HCT116 (cell line): ENCODE data around the gene GPHN. TPM values are rescaled to one million over a fixed set of nuclear protein-coding genes. Genes with fewer than 3 reads are reported as not detected.

Experiments used
- ATAC-seq: fragments of 200-7000 bp; cut with Tn5 transposase; 2 replicates; pipeline ENCODE4 v1.9.1; 2020; ENCODE audit warnings: mild to moderate bottlenecking, moderate library complexity
- BruUV-seq: library from RNA; stranded (reverse); fragments of 400-500 nt; replicated peaks from 2 replicates; lab custom pipeline; 2021; lab: Mats Ljungman, UMichigan
- CTCF ChIA-PET: fragments of 300-600 bp; sonication (Branson Sonifier 250); formaldehyde crosslinking; loops from one replicate; lab custom pipeline; 2021; ENCODE audit warnings: antibody characterized with exemption; lab: Charles Lee
- POLR2A ChIA-PET: fragments of 300-600, 350-600 bp; sonication (Branson Sonifier 250); formaldehyde crosslinking; loops from one replicate; lab custom pipeline; 2021; ENCODE audit warnings: antibody characterized with exemption; lab: Charles Lee
- RAD21 ChIA-PET, 2 experiments: fragments of 300-600 bp; sonication (Branson Sonifier 250); formaldehyde crosslinking; loops; one replicate each; lab custom pipeline; 2023; ENCODE audit warnings: low total read pairs in 2 of 2; ENCODE audit not compliant: uncharacterized antibody in 2 of 2, unreplicated experiment in 2 of 2, low non-redundant PET in 1 of 2; lab: Charles Lee
- DNase-seq: peaks from one replicate; pipeline ENCODE4 v3.0.0-alpha.2; 2010; ENCODE audit warnings: low read depth, low spot score
- H2AFZ ChIP-seq: fragments of 200-600 bp; shearing (Covaris generic), sonication (generic); 2 replicates; pipeline ENCODE4 v1.6.1; 2017; ENCODE audit warnings: low read depth, mixed run types, mixed read lengths, antibody characterized with exemption, low read length; ENCODE audit not compliant: poor library complexity, severe bottlenecking
- H3K27ac ChIP-seq: 2 replicates; pipeline ENCODE4 v1.5.1; 2012; ENCODE audit warnings: low read depth, low read length
- H3K27me3 ChIP-seq: fragments of 200-600 bp; sonication (generic); 2 replicates; pipeline ENCODE4 v1.6.1; 2016; ENCODE audit warnings: mixed run types, low read length, mixed read lengths; ENCODE audit not compliant: insufficient read depth
- H3K36me3 ChIP-seq, 2 experiments: fragments of 200-500 bp in 1 of 2; fragments of 200-600 bp in 1 of 2; sonication (Bioruptor generic) in 1 of 2; sonication (generic) in 1 of 2; 2 replicates each; pipeline versions ENCODE4 v1.5.1 to v1.6.1; 2014 to 2016; ENCODE audit warnings: low read length in 2 of 2, inconsistent platforms in 1 of 2, mixed read lengths in 1 of 2, mixed run types in 1 of 2; ENCODE audit not compliant: insufficient read depth in 2 of 2, control insufficient read depth in 1 of 2
- H3K4me1 ChIP-seq, 2 experiments: fragments of 200-600 bp in 1 of 2; sonication (generic) in 1 of 2; 2 replicates each; pipeline versions ENCODE4 v1.5.1 to v1.6.1; 2012 to 2017; ENCODE audit warnings: low read length in 2 of 2, inconsistent platforms in 1 of 2, mild to moderate bottlenecking in 1 of 2, mixed read lengths in 1 of 2, mixed run types in 1 of 2, moderate library complexity in 1 of 2; ENCODE audit not compliant: insufficient read depth in 2 of 2, control insufficient read depth in 1 of 2
- H3K4me2 ChIP-seq: fragments of 200-600 bp; sonication (generic); 2 replicates; pipeline ENCODE4 v1.6.1; 2017; ENCODE audit warnings: mixed run types, low read length, mixed read lengths
- H3K4me3 ChIP-seq, 2 experiments: fragments of 200-600 bp in 1 of 2; sonication (generic) in 1 of 2; replicated peaks in 1 of 2; 2 replicates each; pipeline ENCODE4 v1.5.1; 2011 to 2016; ENCODE audit warnings: low read length in 2 of 2, control low read depth in 1 of 2, low read depth in 1 of 2, mild to moderate bottlenecking in 1 of 2, mixed read lengths in 1 of 2, mixed run types in 1 of 2
- H3K79me2 ChIP-seq: fragments of 200-600 bp; sonication (generic); 2 replicates; pipeline ENCODE4 v1.6.1; 2017; ENCODE audit warnings: mild to moderate bottlenecking, mixed run types, low read length, moderate library complexity, mixed read lengths; ENCODE audit not compliant: insufficient read depth
- H3K9ac ChIP-seq: fragments of 200-600 bp; sonication (generic); 2 replicates; pipeline ENCODE4 v1.6.1; 2016; ENCODE audit warnings: low read length, mixed read lengths
- H3K9me2 ChIP-seq: fragments of 200-600 bp; sonication (generic), shearing (Covaris generic); 2 replicates; pipeline ENCODE4 v1.6.1; 2017; ENCODE audit warnings: mixed run types, mild to moderate bottlenecking, moderate library complexity; ENCODE audit not compliant: insufficient read depth
- H3K9me3 ChIP-seq, 2 experiments: fragments of 200-500 bp in 1 of 2; fragments of 200-600 bp in 1 of 2; sonication (Bioruptor generic) in 1 of 2; sonication (generic) in 1 of 2; 2 replicates each; pipeline ENCODE4 v1.6.1; 2014 to 2017; ENCODE audit warnings: low read length in 2 of 2, mixed read lengths in 2 of 2, inconsistent platforms in 1 of 2, low read depth in 1 of 2, mild to moderate bottlenecking in 1 of 2, mixed run types in 1 of 2, moderate library complexity in 1 of 2; ENCODE audit not compliant: control insufficient read depth in 1 of 2, insufficient read depth in 1 of 2
- H4K20me1 ChIP-seq: fragments of 200-600 bp; sonication (generic), shearing (Covaris generic); 2 replicates; pipeline ENCODE4 v1.6.1; 2017; ENCODE audit warnings: mixed run types, mild to moderate bottlenecking, moderate library complexity; ENCODE audit not compliant: insufficient read depth
- CEBPB ChIP-seq: IDR thresholded peaks from 2 replicates; pipeline ENCODE4 v1.6.1; 2012; ENCODE audit warnings: low read depth
- CTCF ChIP-seq, 3 experiments: fragments of 200-600 bp in 1 of 3; sonication (generic) in 1 of 3; IDR thresholded peaks in 2 of 3; conservative IDR thresholded peaks in 1 of 3; 2 replicates each; pipeline ENCODE4 v1.5.1; 2012 to 2017; ENCODE audit warnings: low read depth in 2 of 3, low read length in 2 of 3, antibody characterized with exemption in 1 of 3, borderline replicate concordance in 1 of 3, control low read depth in 1 of 3, mild to moderate bottlenecking in 1 of 3, mixed read lengths in 1 of 3, mixed run types in 1 of 3, moderate library complexity in 1 of 3; ENCODE audit not compliant: insufficient read depth in 1 of 3
- EZH2phosphoT487 ChIP-seq: fragments of 200-600 bp; IDR thresholded peaks from 2 replicates; pipeline ENCODE4 v1.6.1; 2018; ENCODE audit warnings: antibody characterized with exemption, borderline replicate concordance
- JUND ChIP-seq: IDR thresholded peaks from 2 replicates; pipeline ENCODE4 v1.6.1; 2012
- POLR2A ChIP-seq: IDR thresholded peaks from 2 replicates; pipeline ENCODE4 v1.7.0; 2011; ENCODE audit warnings: borderline replicate concordance; ENCODE audit not compliant: insufficient read depth, insufficient read length; ENCODE audit errors: extremely low read depth
- RAD21 ChIP-seq: IDR thresholded peaks from 2 replicates; pipeline ENCODE4 v1.6.1; 2012; ENCODE audit warnings: low read depth, mild to moderate bottlenecking
- SP1 ChIP-seq: IDR thresholded peaks from 2 replicates; pipeline ENCODE4 v1.6.1; 2012; ENCODE audit warnings: low read depth
- SRF ChIP-seq: IDR thresholded peaks from 2 replicates; pipeline ENCODE4 v1.6.1; 2012; ENCODE audit warnings: low read depth
- intact Hi-C: fragments of 100-400 bp; cut with micrococcal nuclease; formaldehyde crosslinking; loops from 2 replicates; pipeline ENCODE4 v1.10.0; 2022
- total RNA-seq: library from RNA; stranded (reverse); gene quantifications from one replicate; pipeline ENCODE4 v1.2.1, GENCODE V29; 2021; ENCODE audit not compliant: unreplicated experiment
- TF ChIP-seq, protein P1 (sequence below): IDR thresholded peaks from 2 replicates; pipeline ENCODE4 v1.6.1; 2011; ENCODE audit warnings: mild to moderate bottlenecking, low read length, moderate library complexity; ENCODE audit not compliant: insufficient replicate concordance; ENCODE audit errors: extremely low read depth

GPHN gene
- total RNA-seq, 1 experiment from 2014 or later: 43.8 TPM

DNA sequence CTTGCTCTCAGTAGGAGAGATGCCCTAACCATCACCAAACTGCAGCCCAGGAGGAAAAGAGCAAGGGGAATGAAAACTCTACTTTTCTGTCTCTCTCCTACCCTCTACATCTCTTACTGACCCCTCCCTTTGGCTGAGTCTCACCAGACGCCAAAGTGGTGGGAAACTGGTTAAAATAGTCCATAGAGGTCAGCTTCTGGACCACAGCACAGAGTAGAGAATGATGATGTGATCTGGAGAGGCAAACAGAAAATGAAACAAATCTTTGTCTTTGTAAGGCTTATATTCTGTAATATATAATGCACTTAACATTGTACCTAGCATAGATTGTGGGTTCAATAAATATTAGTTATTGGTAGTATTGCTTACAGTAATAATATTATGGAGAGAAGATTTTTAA is 600.3 kb downstream of the GPHN start:
- H3K4me2 ChIP-seq: no peak overlapping the region
- intact Hi-C loops: no loop called here
- TF ChIP-seq SP1: no peak
- TF ChIP-seq EZH2phosphoT487: no peak
- TF ChIP-seq, all 23 proteins: peak for 0
- DNase-seq (no peak), ATAC-seq (no peak)
- no peaks in the 10 kb centered on the region; a peak in 1 of 4 replicates for H3K9me3 ChIP-seq
- no peaks in the 10 kb centered on the region for H4K20me1 ChIP-seq
- no peaks in the 10 kb centered on the region for H3K79me2 ChIP-seq
- H3K27me3 ChIP-seq: no peaks in the 10 kb centered on the region
- RAD21 ChIA-PET: no interaction called here
- H2AFZ ChIP-seq: no peak overlapping the region
- H3K9me2 ChIP-seq: no peaks in the 10 kb centered on the region
- POLR2A ChIA-PET: no interaction called here
- no peaks in the 10 kb centered on the region for H3K36me3 ChIP-seq
- H3K27ac ChIP-seq: no peak overlapping the region
- H3K4me3 ChIP-seq: no peak overlapping the region
- CTCF ChIA-PET: no interaction called here
- H3K4me1 ChIP-seq: no peaks in the 10 kb centered on the region
- H3K9ac ChIP-seq: no peak overlapping the region
- no TSS peak for BruUV-seq

DNA sequence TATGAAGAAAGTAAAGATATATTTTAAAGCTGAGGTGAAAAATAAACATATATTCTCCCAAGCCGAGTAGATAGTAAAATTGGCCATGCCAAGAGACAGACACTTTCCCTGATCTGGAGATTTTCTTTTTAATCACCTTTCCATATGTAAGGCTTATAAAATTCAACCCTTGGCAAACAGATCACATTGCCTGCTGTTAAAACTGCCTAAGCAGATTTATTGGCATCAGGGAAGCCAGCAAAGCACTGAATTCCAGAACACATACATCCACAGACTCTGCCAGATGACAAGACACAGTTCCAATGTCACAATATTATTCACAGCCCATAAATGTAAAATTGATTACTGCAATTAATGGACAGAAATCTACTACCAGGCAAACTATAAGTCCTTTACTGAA is 603.1 kb downstream of the GPHN start:
- H2AFZ ChIP-seq: no peak overlapping the region
- ChIA-PET CTCF (no interaction called here), POLR2A (no interaction called here), RAD21 (no interaction called here)
- H3K4me2 ChIP-seq: no peak overlapping the region
- H3K4me1 ChIP-seq: no peaks in the 10 kb centered on the region
- H3K4me3 ChIP-seq: no peak overlapping the region
- TF ChIP-seq, protein P1, sequence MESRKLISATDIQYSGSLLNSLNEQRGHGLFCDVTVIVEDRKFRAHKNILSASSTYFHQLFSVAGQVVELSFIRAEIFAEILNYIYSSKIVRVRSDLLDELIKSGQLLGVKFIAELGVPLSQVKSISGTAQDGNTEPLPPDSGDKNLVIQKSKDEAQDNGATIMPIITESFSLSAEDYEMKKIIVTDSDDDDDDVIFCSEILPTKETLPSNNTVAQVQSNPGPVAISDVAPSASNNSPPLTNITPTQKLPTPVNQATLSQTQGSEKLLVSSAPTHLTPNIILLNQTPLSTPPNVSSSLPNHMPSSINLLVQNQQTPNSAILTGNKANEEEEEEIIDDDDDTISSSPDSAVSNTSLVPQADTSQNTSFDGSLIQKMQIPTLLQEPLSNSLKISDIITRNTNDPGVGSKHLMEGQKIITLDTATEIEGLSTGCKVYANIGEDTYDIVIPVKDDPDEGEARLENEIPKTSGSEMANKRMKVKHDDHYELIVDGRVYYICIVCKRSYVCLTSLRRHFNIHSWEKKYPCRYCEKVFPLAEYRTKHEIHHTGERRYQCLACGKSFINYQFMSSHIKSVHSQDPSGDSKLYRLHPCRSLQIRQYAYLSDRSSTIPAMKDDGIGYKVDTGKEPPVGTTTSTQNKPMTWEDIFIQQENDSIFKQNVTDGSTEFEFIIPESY: no peak
- TF ChIP-seq CEBPB (no peak), SRF (no peak), POLR2A (no peak), JUND (no peak), RAD21 (no peak), CTCF (IDR thresholded peaks at IDR 0.05 in 2 of 3, conservative IDR thresholded peaks at IDR 0.05 in 1 of 3; ENCODE audit: borderline replicate concordance in 1 of 3, insufficient read depth in 1 of 3, low read depth in 2 of 3, low read length in 2 of 3) (no peak)
- BruUV-seq: no TSS peak
- no peak overlapping the region for H3K27ac ChIP-seq
- H3K79me2 ChIP-seq: no peaks in the 10 kb centered on the region
- no peaks in the 10 kb centered on the region; a peak in 1 of 4 replicates for H3K9me3 ChIP-seq
- no peaks in the 10 kb centered on the region for H3K27me3 ChIP-seq
- ATAC-seq: no peak
- DNase-seq: no peak
- H3K9ac ChIP-seq: no peak overlapping the region
- no peaks in the 10 kb centered on the region for H3K36me3 ChIP-seq
- H3K9me2 ChIP-seq: no peaks in the 10 kb centered on the region
- intact Hi-C loops: no loop called here
- H4K20me1 ChIP-seq: no peaks in the 10 kb centered on the region
